ENCODE results near the gene MED4. TPM values are rescaled to one million over a fixed set of nuclear protein-coding genes. Genes with fewer than 3 reads are reported as not detected.
A peak's percentile ranks its signal among the peaks of the same experiment; 100 is the strongest.

Gene MED4
- total and polyA plus RNA-seq, 9 of the 15 experiments (the other 6 are each of a cell fraction or from before 2014, with no cell fraction given), result 24.5 to 87.3 (median 58.3) TPM

GRCh38 chr13:48037346-48038173, 57.3 kb downstream of the MED4 start, which contains the start of gene NUDT15 (continued):
- TF ChIP-seq MGA (IDR thresholded peaks at IDR 0.05), result peak; percentile 90
- no peak for TF ChIP-seq ZNF274 (IDR thresholded peaks at IDR 0.05; ENCODE audit: borderline replicate concordance, low read depth, low read length)
- TF ChIP-seq CTBP1 (IDR thresholded peaks at IDR 0.05; ENCODE audit: borderline replicate concordance), result peak; percentile 97
- TF ChIP-seq RAD21 (CRISPR knock-in tag; conservative IDR thresholded peaks at IDR 0.05 in 1 of 2, IDR thresholded peaks at IDR 0.05 in 1 of 2), result peak; percentile 39 to 43
- TF ChIP-seq FOS (IDR thresholded peaks at IDR 0.05; ENCODE audit: extremely low read depth, insufficient read length), result no peak
- TF ChIP-seq LCOR (CRISPR knock-in tag; IDR thresholded peaks at IDR 0.05), result peak; percentile 83; the same call in 1 of the 2 replicates
- TF ChIP-seq, protein P1, sequence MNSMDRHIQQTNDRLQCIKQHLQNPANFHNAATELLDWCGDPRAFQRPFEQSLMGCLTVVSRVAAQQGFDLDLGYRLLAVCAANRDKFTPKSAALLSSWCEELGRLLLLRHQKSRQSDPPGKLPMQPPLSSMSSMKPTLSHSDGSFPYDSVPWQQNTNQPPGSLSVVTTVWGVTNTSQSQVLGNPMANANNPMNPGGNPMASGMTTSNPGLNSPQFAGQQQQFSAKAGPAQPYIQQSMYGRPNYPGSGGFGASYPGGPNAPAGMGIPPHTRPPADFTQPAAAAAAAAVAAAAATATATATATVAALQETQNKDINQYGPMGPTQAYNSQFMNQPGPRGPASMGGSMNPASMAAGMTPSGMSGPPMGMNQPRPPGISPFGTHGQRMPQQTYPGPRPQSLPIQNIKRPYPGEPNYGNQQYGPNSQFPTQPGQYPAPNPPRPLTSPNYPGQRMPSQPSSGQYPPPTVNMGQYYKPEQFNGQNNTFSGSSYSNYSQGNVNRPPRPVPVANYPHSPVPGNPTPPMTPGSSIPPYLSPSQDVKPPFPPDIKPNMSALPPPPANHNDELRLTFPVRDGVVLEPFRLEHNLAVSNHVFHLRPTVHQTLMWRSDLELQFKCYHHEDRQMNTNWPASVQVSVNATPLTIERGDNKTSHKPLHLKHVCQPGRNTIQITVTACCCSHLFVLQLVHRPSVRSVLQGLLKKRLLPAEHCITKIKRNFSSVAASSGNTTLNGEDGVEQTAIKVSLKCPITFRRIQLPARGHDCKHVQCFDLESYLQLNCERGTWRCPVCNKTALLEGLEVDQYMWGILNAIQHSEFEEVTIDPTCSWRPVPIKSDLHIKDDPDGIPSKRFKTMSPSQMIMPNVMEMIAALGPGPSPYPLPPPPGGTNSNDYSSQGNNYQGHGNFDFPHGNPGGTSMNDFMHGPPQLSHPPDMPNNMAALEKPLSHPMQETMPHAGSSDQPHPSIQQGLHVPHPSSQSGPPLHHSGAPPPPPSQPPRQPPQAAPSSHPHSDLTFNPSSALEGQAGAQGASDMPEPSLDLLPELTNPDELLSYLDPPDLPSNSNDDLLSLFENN (IDR thresholded peaks at IDR 0.05; ENCODE audit: low read depth in 2 of 2, low read length in 2 of 2), result no peak
- TF ChIP-seq ZNF766 (CRISPR knock-in tag; conservative IDR thresholded peaks at IDR 0.05), result peak; percentile 79; the same call in 1 of the 2 replicates
- peak; percentile 73 for TF ChIP-seq RB1 (IDR thresholded peaks at IDR 0.05; ENCODE audit: low read depth)
- TF ChIP-seq GABPB1 (CRISPR knock-in tag; IDR thresholded peaks at IDR 0.05), result peak; percentile 94
- peak; percentile 47; the same call in 1 of the 2 replicates for TF ChIP-seq KLF16 (IDR thresholded peaks at IDR 0.05)
- TF ChIP-seq ESRRA (IDR thresholded peaks at IDR 0.05; ENCODE audit: borderline replicate concordance, low read depth), result peak; percentile 67
